ENCODE data around the gene KSR1.

DNA sequence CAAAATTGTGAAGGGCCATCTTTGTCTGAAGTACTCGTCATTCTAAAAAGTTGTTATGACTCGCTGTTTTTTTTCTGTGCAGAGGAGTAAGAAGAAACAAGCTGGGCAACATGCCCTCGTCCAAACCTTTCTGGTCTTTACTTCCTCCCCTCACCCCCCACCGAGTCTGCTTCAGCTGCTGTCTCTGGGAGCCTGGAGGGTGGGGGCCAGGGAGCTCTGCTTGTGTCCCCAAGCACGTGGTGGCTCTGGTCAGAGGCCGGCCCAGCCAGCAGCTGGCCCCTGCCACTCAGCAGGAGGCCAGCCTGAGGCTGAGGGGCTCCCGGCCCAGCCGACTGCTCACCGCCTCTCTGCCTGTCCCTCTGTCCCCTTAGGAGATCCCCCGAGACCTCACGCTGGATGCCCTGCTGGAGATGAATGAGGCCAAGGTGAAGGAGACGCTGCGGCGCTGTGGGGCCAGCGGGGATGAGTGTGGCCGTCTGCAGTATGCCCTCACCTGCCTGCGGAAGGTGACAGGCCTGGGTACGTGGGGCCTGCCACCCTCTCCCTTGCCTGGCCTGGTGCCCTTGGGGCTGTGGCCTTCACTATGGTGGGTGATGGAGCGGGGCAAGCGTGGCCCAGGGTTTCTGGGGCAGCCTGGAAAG is 121.0 kb downstream of the KSR1 start:
- TF ChIP-seq, protein P1, sequence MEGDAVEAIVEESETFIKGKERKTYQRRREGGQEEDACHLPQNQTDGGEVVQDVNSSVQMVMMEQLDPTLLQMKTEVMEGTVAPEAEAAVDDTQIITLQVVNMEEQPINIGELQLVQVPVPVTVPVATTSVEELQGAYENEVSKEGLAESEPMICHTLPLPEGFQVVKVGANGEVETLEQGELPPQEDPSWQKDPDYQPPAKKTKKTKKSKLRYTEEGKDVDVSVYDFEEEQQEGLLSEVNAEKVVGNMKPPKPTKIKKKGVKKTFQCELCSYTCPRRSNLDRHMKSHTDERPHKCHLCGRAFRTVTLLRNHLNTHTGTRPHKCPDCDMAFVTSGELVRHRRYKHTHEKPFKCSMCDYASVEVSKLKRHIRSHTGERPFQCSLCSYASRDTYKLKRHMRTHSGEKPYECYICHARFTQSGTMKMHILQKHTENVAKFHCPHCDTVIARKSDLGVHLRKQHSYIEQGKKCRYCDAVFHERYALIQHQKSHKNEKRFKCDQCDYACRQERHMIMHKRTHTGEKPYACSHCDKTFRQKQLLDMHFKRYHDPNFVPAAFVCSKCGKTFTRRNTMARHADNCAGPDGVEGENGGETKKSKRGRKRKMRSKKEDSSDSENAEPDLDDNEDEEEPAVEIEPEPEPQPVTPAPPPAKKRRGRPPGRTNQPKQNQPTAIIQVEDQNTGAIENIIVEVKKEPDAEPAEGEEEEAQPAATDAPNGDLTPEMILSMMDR (IDR thresholded peaks at IDR 0.05; ENCODE audit: low read depth, low read length), result no peak
- TF ChIP-seq EZH2phosphoT487 (IDR thresholded peaks at IDR 0.05; ENCODE audit: low read depth), result no peak

Data from OCI-LY3 (cell line).